ENCODE results near the gene PRICKLE2.

Gene PRICKLE2

DNA sequence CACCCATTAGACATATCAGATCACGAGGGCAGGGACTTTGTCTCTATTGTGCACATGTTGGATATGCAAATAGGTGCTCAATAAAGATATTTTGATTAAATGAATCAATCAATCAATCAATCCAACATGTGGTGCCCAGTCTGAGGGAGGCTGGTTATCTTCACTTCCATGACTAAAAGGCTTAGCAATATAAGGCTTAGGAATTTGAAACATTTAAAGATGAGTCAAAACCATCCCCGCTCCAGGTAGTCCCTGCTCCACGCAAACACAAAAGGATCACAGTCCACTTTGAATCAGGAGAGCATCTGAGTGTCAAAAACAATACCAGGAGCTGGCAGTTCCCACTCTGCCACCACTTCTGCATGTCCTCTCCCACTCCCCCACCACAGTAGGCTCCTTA, 25.8 kb upstream of the PRICKLE2 start:
- DNase-seq: no peak

DNA sequence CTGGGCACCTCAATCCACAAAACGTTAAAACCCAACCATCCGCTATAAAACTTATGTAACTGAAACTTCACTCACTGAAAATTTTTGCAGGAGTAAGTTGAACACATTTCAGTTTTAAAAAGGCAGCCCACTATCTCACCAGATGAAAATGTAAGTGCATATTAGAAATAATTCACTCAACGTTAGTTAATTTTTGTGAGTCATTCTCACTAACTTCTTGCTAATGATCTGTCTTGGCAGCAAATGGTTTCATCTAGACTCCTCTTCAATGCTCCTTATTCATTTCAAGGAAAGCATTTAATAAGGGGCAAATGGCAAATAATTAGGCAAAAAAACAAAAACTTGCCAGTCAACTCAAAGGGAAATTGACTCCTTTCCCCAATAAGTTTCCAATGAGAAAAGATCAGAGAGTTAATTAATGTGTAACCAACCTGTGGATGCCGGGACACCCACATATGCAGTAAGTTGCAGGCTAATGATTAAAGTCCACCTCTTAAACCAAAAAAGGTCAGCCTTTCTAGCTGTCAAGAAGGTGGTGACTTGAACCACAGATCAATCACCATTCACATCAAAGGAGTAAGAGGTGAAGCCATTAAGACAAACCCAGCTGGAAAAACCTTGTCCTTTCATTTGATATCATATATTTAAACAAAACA, 22.9 kb upstream of the PRICKLE2 start:
- DNase-seq: no peak

GRCh38 chr3:64244011-64244942, 19.0 kb upstream of the PRICKLE2 start:
- DNase-seq: no peak

- no peak for DNase-seq
These were observed 17.2 kb upstream of the PRICKLE2 start for GRCh38 chr3:64242435-64242834.

- DNase-seq: no peak
These were observed 15.7 kb upstream of the PRICKLE2 start for GRCh38 chr3:64240959-64241358.

DNA sequence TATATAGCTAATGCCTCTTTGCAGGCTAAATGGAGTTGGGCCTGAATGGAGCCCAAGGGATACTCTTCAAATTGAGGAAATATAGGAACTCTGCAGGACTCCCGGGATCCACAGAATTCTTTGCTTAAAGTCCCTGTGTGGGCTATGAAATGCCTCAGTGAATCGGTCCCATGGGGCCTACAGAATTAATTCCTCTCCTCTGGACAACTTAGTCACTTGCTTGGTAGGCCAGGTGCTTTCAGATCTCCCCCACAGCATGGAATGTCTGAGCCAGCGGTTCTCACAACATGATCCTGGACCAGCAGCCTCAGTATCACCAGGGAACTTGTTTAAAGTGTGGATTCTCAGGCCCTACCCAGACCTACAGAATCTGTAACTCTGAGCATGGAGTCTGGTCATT, 15.1 kb upstream of the PRICKLE2 start:
- DNase-seq: no peak

DNA sequence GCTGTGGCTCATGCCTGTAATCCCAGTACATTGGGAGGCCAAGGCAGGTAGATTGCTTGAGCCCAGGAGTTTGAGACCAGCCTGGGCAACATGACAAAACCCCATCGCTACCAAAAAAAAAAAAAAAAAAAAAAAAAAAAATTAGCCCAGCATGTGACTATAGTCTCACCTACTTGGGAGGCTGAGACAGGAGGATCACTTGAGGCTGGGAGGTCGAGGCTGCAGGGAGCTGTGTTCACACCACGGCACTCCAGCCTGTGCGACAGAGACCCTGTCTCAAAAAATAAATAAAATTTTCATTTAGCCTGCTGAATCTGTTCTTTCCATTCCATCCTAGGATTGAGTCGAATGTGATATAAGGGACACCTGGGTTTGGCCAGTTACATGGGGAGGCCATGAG, 14.6 kb upstream of the PRICKLE2 start:
- DNase-seq: no peak

DNA sequence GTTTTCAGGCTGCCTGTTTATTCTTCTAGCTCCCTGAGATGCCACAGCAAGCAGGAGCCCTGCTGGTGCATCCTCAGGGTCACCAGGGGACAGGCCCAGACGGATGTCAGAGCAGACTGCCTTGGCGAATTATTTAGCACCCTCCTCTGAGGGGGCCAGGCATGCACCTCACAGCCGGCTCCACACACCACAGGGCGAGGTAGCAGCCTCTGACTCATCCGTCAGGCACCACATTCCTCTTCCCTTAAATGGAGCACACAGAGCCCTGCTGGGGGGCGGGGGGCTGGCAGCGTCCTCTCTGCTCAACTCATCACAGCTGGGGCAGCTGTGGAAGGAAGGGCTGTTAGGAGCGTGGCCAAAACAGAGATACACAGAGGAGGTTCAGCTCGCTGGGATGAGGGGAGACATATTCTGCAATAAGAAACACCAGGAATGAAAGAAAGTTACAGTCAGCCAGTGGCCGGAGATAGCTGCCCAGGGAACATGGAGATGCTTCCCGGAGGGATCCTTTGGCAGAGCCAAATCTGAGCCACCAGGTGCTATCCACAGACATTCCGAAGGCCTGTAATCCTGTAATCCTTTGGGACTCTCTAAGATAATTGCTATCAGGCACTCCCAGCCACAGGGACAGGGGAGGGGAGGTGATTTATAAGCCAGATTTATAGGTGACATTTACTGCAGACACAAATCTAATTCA, 13.9 kb upstream of the PRICKLE2 start:
- DNase-seq: no peak

- DNase-seq: no peak
These were observed 11.8 kb upstream of the PRICKLE2 start for GRCh38 chr3:64237083-64237482.

DNA sequence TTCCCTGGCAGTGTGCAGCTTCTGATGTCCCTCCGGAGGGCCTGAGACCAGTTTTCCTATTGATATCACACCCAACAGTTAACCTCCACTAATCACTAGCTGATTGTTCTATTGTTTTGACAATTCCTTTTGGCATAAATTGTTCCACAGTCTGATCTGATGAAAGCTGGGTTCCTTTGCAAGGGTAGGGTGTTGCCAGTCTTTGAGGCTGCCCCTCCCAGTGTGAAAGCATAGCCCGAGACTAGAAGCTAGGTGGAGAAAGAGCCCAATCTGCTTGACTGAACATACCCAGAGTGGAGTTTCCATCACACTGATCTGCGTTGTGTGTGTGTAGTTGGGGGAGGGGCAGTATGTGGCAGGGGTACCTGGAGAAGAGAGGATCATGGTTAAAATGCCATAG, 10.3 kb upstream of the PRICKLE2 start:
- DNase-seq: no peak

DNA sequence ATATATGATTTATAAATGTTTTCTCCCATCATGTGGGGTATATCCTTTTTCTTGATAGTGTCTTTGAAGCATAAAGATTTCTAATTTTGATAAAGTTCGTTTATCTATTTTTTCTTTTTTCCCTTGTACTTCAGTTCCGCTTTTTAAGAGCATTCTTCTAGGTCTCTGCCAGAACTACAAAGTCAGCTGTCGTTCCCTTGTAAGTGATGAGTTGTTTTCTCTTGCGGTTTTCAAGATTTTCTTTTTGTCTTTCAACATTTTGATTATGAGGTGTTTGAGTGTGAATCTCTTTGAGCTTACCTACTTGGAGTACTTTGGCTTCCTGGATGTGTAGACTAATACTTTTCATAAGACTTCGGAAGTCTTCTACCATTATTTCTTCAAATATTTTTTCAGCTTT, 9.3 kb upstream of the PRICKLE2 start:
- DNase-seq: no peak

DNA sequence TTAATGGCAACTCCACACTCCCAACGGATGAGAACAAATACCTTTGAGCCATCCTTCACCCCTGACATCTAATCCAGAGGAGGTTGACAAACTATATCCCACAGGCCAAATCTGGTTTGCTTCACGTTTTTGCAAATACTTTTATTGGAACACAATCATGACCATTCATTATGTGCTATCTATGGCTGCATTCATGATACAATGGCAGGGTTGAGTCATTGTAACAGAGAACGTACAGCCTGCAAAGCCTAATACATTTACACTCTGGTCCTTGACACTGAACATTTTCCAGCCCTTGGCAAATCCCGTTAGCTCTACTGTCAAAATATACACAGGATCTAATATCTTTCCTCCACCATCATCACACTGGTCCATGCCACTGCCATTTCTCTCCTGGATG, 7.6 kb upstream of the PRICKLE2 start:
- no peak for DNase-seq

- DNase-seq: no peak
These were observed 4.6 kb upstream of the PRICKLE2 start for GRCh38 chr3:64229903-64230302.

DNA sequence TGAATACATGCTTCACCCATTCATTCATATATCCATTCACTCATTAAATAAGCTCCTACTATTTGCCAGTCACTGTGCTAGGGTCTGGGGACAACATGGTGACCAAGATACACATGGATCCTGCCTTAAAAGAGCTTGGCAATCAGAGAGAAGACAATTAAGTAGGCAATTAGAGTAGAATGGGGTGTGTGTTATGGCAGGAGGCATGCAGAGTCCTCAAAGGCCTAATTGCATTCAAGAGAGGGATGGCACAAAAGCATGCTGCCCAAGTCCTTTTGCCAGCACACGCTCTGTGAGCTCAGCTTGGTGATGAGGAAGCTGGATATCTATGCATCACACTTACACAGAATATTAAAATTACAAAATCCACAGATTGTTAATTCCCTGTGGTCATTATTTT, 2.8 kb upstream of the PRICKLE2 start:
- DNase-seq: no peak

DNA sequence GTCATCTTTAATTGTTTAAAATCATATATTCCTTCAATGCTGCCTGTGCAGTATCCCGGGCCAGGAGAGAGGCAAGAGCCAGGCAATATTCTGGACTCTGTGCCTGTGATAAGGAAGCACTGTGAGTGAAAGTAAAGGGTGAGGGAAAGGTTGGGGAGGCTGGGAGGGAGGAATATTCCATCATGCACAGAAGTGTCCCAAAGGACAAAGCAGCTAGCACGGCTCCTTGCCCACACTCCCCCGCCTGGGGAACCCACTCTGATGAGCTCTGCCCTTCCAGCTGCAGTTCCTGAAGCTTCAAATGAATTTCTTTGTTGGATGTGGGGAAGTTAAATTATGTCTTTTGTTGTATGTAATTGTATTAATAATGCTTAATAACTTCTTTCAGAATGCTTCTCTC, 1.5 kb upstream of the PRICKLE2 start:
- DNase-seq: no peak

DNA sequence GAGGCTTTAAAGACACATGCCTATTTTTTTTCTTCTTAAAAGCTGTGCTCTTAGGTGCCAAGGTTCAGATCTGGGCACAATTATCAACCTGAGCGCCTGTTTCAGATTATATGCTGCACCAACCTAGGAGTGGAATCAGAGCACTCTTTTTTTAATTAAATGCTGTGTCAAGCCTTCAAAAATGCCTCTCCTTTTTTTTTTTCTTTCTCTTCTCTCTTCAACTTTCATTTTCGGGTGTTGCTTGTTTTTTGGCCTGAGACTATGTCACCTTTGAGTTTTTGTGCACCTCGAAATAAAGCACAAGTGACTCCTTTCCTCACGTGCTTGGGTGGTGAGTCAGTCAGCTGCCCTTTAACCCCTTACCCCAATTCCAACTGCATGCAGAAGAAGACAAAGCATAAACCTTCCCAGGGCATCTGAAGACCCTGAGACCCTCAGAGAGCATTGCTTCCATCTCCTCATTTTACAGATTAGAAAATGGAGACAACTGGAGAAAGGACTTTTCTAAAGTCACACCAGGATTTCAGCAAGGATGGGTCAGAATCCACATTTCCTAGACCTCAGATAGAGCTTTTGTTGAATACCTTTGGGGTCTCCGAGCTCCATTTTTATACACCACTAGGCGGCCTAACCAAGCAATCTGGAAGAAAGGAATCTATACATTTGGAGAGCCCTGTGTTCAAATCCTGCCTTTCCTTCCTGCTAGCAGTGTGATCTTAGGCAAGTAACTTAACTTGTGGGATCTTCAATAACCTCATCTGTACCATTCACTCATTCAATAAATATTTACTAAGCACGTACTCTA, 631 bp upstream of the PRICKLE2 start:
- no peak for DNase-seq

DNA sequence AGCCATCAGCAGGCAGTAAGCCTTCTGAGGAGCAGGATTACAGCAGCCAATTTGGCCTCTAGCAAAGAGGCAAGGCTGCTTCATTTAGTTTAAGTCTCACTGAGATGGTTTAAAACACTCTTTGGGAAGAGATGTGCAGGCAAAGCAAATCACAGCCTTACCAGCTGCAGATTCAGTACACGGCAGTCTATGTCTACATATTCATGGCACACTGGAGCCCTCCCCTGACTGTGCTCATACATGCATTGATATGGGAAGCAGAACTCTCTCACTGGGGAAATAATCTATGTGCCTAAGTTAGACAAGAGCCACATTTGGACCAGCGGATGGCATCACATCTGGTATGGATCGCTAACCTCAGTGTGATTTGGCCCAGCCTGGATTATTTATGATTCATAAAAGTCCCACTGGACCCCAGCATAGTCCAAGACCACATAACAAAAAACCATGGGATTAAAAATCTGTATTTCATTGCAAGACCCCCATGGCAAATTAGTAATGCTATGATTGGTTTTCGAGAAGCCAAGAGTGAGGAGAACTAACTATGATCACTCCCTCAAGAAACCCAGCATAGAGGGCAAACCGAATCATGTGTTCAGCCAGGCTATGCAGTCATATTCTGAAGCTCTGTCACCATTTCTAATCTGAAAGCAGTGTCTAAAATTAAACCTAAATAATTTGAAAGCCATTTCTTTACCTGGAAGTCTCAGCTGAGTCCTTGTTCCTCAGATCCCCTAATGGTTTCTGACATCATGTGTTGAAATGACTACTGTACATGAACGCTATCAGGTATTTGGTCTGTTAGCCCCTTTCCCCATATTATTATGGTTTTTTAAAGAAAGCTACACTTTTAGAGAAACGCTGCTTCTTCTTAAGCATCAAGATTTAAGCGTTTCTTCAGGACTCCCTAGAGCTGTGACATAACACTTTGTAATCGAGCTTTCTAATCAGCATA, 1.2 kb downstream of the PRICKLE2 start:
- no peak for DNase-seq

- no peak for DNase-seq
These were observed 2.7 kb downstream of the PRICKLE2 start for GRCh38 chr3:64222501-64223111.

- no peak for DNase-seq
These were observed 3.6 kb downstream of the PRICKLE2 start for GRCh38 chr3:64221571-64222257.

DNA sequence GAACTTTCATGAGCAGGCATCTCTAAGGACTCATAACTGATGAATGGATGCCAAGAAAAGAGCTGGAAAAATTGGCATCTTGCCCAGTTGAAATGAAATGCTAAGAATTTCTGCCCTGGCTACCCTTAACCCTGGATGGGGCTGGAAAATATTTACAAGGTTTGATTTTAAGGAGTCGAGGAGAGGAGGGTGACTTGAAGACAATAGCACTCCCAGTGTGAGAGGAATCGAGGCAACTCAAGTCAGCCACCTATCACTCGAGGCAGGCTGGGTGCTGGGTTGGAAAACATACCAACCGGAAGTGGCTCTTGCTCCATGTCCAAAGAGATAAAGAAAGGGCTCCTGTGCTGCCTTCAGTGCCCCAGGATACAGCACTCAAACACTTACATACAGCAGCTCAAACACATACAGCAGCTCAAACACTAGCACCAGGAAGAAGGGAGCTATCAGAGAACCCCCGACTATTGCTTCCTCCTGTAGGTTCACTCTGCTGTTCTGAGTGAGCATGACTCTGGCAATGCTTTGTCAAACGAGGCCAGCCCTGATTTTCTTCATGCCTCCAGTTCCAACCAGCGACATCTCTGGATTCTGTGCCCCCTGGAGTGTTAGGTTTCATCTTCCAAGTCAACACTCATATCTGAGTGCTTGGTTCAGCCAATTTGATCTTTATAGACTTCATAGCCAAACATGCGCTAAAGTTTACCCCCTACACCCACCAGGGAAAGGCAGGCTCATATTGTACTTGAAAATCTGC, 4.9 kb downstream of the PRICKLE2 start:
- no peak for DNase-seq
